Parathyroid adenoma (tissue), 2 donors: ENCODE results near the gene RNF220.

Experiments
- H2AFZ ChIP-seq: fragments of 300-600 bp; sonication (generic); one replicate; pipeline ENCODE4 v1.7.0; 2017; ENCODE audit warnings: antibody characterized with exemption, mild to moderate bottlenecking
- H3K27ac ChIP-seq: fragments of 300-600 bp; sonication (generic); one replicate; pipeline ENCODE4 v1.7.0; 2017
- H3K27me3 ChIP-seq: fragments of 300-600 bp; sonication (generic); one replicate; pipeline ENCODE4 v1.7.0; 2017; ENCODE audit warnings: low read length; ENCODE audit not compliant: control insufficient read depth, insufficient read depth
- H3K36me3 ChIP-seq: fragments of 300-600 bp; sonication (generic); one replicate; pipeline ENCODE4 v1.7.0; 2017; ENCODE audit warnings: low read length; ENCODE audit not compliant: control insufficient read depth, insufficient read depth
- H3K4me1 ChIP-seq: fragments of 300-600 bp; sonication (generic); one replicate; pipeline ENCODE4 v1.7.0; 2017; ENCODE audit warnings: control low read depth
- H3K4me2 ChIP-seq: fragments of 300-600 bp; sonication (generic); one replicate; pipeline ENCODE4 v1.7.0; 2017; ENCODE audit warnings: low read length
- H3K4me3 ChIP-seq: fragments of 300-600 bp; sonication (generic); one replicate; pipeline ENCODE4 v1.7.0; 2017; ENCODE audit warnings: low read depth, low read length
- H3K79me2 ChIP-seq: fragments of 300-600 bp; sonication (generic); one replicate; pipeline ENCODE4 v1.7.0; 2017; ENCODE audit warnings: control low read depth
- H3K9ac ChIP-seq: fragments of 300-600 bp; sonication (generic); one replicate; pipeline ENCODE4 v1.7.0; 2017; ENCODE audit warnings: mild to moderate bottlenecking
- H3K9me3 ChIP-seq: fragments of 300-600 bp; sonication (generic); one replicate; pipeline ENCODE4 v1.7.0; 2017; ENCODE audit warnings: low read length; ENCODE audit not compliant: control insufficient read depth
- TF ChIP-seq, protein P1 (sequence below): fragments of 300-600 bp; sonication (generic); IDR thresholded peaks from one replicate; pipeline ENCODE4 v1.7.0; 2017; ENCODE audit warnings: antibody characterized with exemption, mild to moderate bottlenecking
- donor health status: primary hyperparathyroidism.

Gene RNF220

DNA sequence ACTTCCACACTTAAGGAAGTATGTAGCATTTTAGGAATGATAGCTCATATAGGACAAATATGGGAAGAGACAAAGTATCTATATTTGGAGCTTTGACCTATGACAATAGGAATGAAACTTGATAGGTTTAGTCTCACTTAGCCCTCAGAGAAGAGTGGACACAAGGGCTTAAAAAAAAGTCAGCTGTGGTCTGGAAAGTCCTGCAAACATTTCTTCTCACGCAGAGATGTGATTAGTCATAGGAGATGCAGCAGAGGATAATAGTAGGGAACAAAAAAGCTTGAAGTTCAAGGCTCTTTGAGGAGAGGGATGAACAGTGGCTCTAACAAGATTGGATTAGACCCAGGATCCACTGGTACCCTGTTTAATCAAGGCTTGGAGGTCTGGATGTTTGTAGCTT lies 14.8 kb upstream of the RNF220 start:
- Histone ChIP-seq H3K4me3 (no peak overlapping the region), H3K4me2 (no peak overlapping the region), H3K27ac (no peak overlapping the region), H3K79me2 (no peaks in the 10 kb centered on the region), H3K27me3 (no peaks in the 10 kb centered on the region), H3K36me3 (no peaks in the 10 kb centered on the region), H2AFZ (no peak overlapping the region), H3K4me1 (no peaks in the 10 kb centered on the region), H3K9me3 (no peaks in the 10 kb centered on the region), H3K9ac (no peak overlapping the region)
- TF ChIP-seq, protein P1, sequence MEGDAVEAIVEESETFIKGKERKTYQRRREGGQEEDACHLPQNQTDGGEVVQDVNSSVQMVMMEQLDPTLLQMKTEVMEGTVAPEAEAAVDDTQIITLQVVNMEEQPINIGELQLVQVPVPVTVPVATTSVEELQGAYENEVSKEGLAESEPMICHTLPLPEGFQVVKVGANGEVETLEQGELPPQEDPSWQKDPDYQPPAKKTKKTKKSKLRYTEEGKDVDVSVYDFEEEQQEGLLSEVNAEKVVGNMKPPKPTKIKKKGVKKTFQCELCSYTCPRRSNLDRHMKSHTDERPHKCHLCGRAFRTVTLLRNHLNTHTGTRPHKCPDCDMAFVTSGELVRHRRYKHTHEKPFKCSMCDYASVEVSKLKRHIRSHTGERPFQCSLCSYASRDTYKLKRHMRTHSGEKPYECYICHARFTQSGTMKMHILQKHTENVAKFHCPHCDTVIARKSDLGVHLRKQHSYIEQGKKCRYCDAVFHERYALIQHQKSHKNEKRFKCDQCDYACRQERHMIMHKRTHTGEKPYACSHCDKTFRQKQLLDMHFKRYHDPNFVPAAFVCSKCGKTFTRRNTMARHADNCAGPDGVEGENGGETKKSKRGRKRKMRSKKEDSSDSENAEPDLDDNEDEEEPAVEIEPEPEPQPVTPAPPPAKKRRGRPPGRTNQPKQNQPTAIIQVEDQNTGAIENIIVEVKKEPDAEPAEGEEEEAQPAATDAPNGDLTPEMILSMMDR, result no peak

DNA sequence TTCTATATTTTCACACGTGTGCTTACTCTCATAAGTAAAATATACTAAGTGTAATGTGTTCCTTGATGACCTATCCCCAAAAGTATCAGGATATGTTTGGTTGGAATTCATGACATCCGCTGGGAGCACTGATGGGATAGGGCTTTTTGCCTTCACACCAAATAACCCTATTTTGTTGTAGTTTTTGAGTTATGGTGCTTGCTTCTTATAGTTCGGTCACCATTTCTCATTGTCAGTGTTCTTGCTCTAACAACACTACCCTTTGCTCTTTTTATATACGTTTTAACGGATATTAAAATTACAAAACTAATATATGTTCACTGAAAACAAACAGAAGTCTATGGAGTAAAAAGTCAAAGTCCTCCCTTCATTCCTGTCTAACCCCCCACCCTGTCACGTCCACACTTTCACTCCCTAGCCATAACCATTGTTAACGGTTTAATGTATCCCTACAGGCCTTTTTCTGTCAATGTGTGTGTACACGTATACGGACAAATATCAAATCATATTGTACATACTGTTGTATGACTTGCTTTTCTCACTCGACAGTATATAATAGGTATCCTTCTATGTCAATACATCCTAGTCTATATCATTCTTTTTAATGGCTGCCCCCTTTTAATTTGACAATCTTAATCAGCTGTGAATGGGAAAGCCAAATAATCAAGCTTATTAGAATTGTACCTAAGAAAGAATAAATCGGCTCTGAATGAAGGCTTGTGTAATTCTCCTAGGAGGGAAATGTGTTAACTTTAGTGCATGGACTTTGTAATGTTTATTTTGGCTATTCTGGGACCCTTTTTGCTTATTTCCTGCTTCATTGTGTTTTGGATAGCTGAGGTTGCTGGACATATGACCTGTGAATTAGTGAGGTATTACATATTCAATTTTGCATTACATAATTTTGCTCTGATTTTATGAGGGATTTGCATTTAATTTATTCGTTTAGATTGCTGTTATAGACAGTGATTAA lies 3.5 kb upstream of the RNF220 start:
- Histone ChIP-seq H3K4me3 (no peak overlapping the region), H3K27ac (no peak overlapping the region), H3K36me3 (no peaks in the 10 kb centered on the region), H3K27me3 (peaks cover 6% of the 10 kb centered on the region), H3K9me3 (no peaks in the 10 kb centered on the region), H3K4me1 (no peaks in the 10 kb centered on the region), H3K9ac (no peak overlapping the region), H2AFZ (no peak overlapping the region), H3K79me2 (no peaks in the 10 kb centered on the region), H3K4me2 (no peak overlapping the region)
- TF ChIP-seq, protein P1, result no peak

- H2AFZ ChIP-seq, result peak overlapping the region; percentile 50
- peak overlapping the region; percentile 75 for H3K4me2 ChIP-seq
- H3K4me1 ChIP-seq, result no peaks in the 10 kb centered on the region
- H3K4me3 ChIP-seq, result peak overlapping the region; percentile 52
- peaks cover 35% of the 10 kb centered on the region for H3K27me3 ChIP-seq
- no peak overlapping the region for H3K27ac ChIP-seq
- no peaks in the 10 kb centered on the region for H3K36me3 ChIP-seq
- H3K9me3 ChIP-seq, result no peaks in the 10 kb centered on the region
- TF ChIP-seq, protein P1, result no peak
- H3K9ac ChIP-seq, result no peak overlapping the region
- H3K79me2 ChIP-seq, result no peaks in the 10 kb centered on the region
These were observed 1.0 kb downstream of the RNF220 start for GRCh38 chr1:44405798-44406736.

GRCh38 chr1:44406737-44407429 lies 1.8 kb downstream of the RNF220 start:
- TF ChIP-seq, protein P1, result no peak
- Histone ChIP-seq H3K79me2 (no peaks in the 10 kb centered on the region), H3K27me3 (peaks cover 35% of the 10 kb centered on the region), H3K9me3 (no peaks in the 10 kb centered on the region), H3K4me2 (peak overlapping the region; percentile 63), H3K27ac (no peak overlapping the region), H2AFZ (no peak overlapping the region), H3K9ac (no peak overlapping the region), H3K4me1 (no peaks in the 10 kb centered on the region), H3K4me3 (no peak overlapping the region), H3K36me3 (no peaks in the 10 kb centered on the region)
